ENCODE measurements around the gene ARHGAP36. TPM values are rescaled to one million over a fixed set of nuclear protein-coding genes. Genes with fewer than 3 reads are reported as not detected.

The ARHGAP36 gene
- total RNA-seq, 2 experiments from 2014 or later, result not detected

- Histone ChIP-seq H4K20me1 (ENCODE audit: insufficient read depth, low read length) (no peaks in the 10 kb centered on the region), H3K4me3 (ENCODE audit: low read depth, low read length, poor library complexity, severe bottlenecking) (no peak overlapping the region), H3K79me2 (ENCODE audit: insufficient read depth, low read depth, low read length) (no peaks in the 10 kb centered on the region), H3K9me3 (ENCODE audit: low read length) (no peaks in the 10 kb centered on the region), H3K4me2 (ENCODE audit: low read length) (no peak overlapping the region), H3K27ac (ENCODE audit: low read depth, low read length, poor library complexity, severe bottlenecking) (no peak overlapping the region), H3K36me3 (ENCODE audit: insufficient read depth, low read length) (no peaks in the 10 kb centered on the region), H2AFZ (ENCODE audit: low read length) (no peak overlapping the region), H3K4me1 (ENCODE audit: insufficient read depth, low read length, poor library complexity, severe bottlenecking) (no peaks in the 10 kb centered on the region), H3K9me2 (ENCODE audit: insufficient read depth, low read length) (no peaks in the 10 kb centered on the region)
- no TSS peak for BruUV-seq (replicated peaks)
- ChIA-PET CTCF (ENCODE audit: unreplicated experiment) (no interaction called here), POLR2A (no interaction called here)
- TF ChIP-seq CTCF (conservative IDR thresholded peaks at IDR 0.05; ENCODE audit: low read length) (no peak), EZH2phosphoT487 (IDR thresholded peaks at IDR 0.05; ENCODE audit: borderline replicate concordance, low read depth, low read length) (no peak)
- intact Hi-C loops (cut with micrococcal nuclease; ENCODE audit: unreplicated experiment), result no loop called here
- DNase-seq (ENCODE audit: low spot score), result no peak
These were observed 17.4 kb upstream of the ARHGAP36 start for GRCh38 chrX:131040781-131041180.

- POLR2A ChIA-PET, result no interaction called here
- intact Hi-C loops (cut with micrococcal nuclease; ENCODE audit: unreplicated experiment), result no loop called here
These were observed 16.5 kb upstream of the ARHGAP36 start for GRCh38 chrX:131041667-131042066.

GRCh38 chrX:131045726-131046125, 12.4 kb upstream of the ARHGAP36 start:
- intact Hi-C loops (cut with micrococcal nuclease; ENCODE audit: unreplicated experiment), result no loop called here
- no peak for TF ChIP-seq EZH2phosphoT487 (IDR thresholded peaks at IDR 0.05; ENCODE audit: borderline replicate concordance, low read depth, low read length)
- TF ChIP-seq CTCF (conservative IDR thresholded peaks at IDR 0.05; ENCODE audit: low read length), result no peak

More at GRCh38 chrX:131041667-131042066, 16.5 kb upstream of the ARHGAP36 start:
- Histone ChIP-seq H3K27ac (ENCODE audit: low read depth, low read length, poor library complexity, severe bottlenecking) (no peak overlapping the region), H3K4me1 (ENCODE audit: insufficient read depth, low read length, poor library complexity, severe bottlenecking) (no peaks in the 10 kb centered on the region), H3K36me3 (ENCODE audit: insufficient read depth, low read length) (no peaks in the 10 kb centered on the region), H3K4me3 (ENCODE audit: low read depth, low read length, poor library complexity, severe bottlenecking) (no peak overlapping the region), H3K9me2 (ENCODE audit: insufficient read depth, low read length) (no peaks in the 10 kb centered on the region), H3K9me3 (ENCODE audit: low read length) (no peaks in the 10 kb centered on the region), H3K79me2 (ENCODE audit: insufficient read depth, low read depth, low read length) (no peaks in the 10 kb centered on the region), H4K20me1 (ENCODE audit: insufficient read depth, low read length) (no peaks in the 10 kb centered on the region), H2AFZ (ENCODE audit: low read length) (no peak overlapping the region), H3K4me2 (ENCODE audit: low read length) (no peak overlapping the region)
- no peak for DNase-seq (ENCODE audit: low spot score)
- TF ChIP-seq EZH2phosphoT487 (IDR thresholded peaks at IDR 0.05; ENCODE audit: borderline replicate concordance, low read depth, low read length), result no peak
- TF ChIP-seq CTCF (conservative IDR thresholded peaks at IDR 0.05; ENCODE audit: low read length), result no peak
- CTCF ChIA-PET (ENCODE audit: unreplicated experiment), result no interaction called here
- no TSS peak for BruUV-seq (replicated peaks)

More at GRCh38 chrX:131045726-131046125, 12.4 kb upstream of the ARHGAP36 start:
- H3K79me2 ChIP-seq (ENCODE audit: insufficient read depth, low read depth, low read length), result no peaks in the 10 kb centered on the region
- no TSS peak for BruUV-seq (replicated peaks)
- H3K4me3 ChIP-seq (ENCODE audit: low read depth, low read length, poor library complexity, severe bottlenecking), result no peak overlapping the region
- no peak overlapping the region for H3K4me2 ChIP-seq (ENCODE audit: low read length)
- no peaks in the 10 kb centered on the region for H3K4me1 ChIP-seq (ENCODE audit: insufficient read depth, low read length, poor library complexity, severe bottlenecking)
- DNase-seq (ENCODE audit: low spot score), result no peak
- no peaks in the 10 kb centered on the region for H3K36me3 ChIP-seq (ENCODE audit: insufficient read depth, low read length)
- no peaks in the 10 kb centered on the region for H3K9me2 ChIP-seq (ENCODE audit: insufficient read depth, low read length)
- H4K20me1 ChIP-seq (ENCODE audit: insufficient read depth, low read length), result no peaks in the 10 kb centered on the region
- ChIA-PET CTCF (ENCODE audit: unreplicated experiment) (no interaction called here), POLR2A (no interaction called here)
- H3K27ac ChIP-seq (ENCODE audit: low read depth, low read length, poor library complexity, severe bottlenecking), result no peak overlapping the region
- no peaks in the 10 kb centered on the region for H3K9me3 ChIP-seq (ENCODE audit: low read length)
- H2AFZ ChIP-seq (ENCODE audit: low read length), result no peak overlapping the region

All from OCI-LY7 (cell line).